Hepatocyte (in vitro differentiated cells): ENCODE results near the gene MPP1. TPM values are rescaled to one million over a fixed set of nuclear protein-coding genes. Genes with fewer than 3 reads are reported as not detected.

ENCODE experiments used
- DNase-seq: peaks from one replicate; pipeline ENCODE4 v3.0.0-alpha.2; 2016; ENCODE audit warnings: low spot score
- H2AFZ ChIP-seq: fragments of 200-600 bp; sonication (generic); 2 replicates; pipeline ENCODE4 v1.6.0; 2016; ENCODE audit warnings: antibody characterized with exemption, mild to moderate bottlenecking
- H3K27ac ChIP-seq: fragments of 200-600 bp; sonication (generic); 2 replicates; pipeline ENCODE4 v1.5.1; 2016; ENCODE audit warnings: mild to moderate bottlenecking
- H3K27me3 ChIP-seq: fragments of 200-600 bp; sonication (generic); 2 replicates; pipeline ENCODE4 v1.6.1; 2016
- H3K36me3 ChIP-seq: fragments of 200-600 bp; sonication (generic); replicated peaks from 2 replicates; pipeline ENCODE4 v1.5.1; 2016; ENCODE audit warnings: low read depth; ENCODE audit not compliant: insufficient read depth
- H3K4me1 ChIP-seq: fragments of 200-600 bp; sonication (generic); 2 replicates; pipeline ENCODE4 v1.5.1; 2016; ENCODE audit warnings: mild to moderate bottlenecking, moderate library complexity; ENCODE audit not compliant: insufficient read depth
- H3K4me2 ChIP-seq: fragments of 200-600 bp; sonication (generic); 2 replicates; pipeline ENCODE4 v1.6.0; 2016
- H3K4me3 ChIP-seq: fragments of 200-600 bp; sonication (generic); 2 replicates; pipeline ENCODE4 v1.5.1; 2016; ENCODE audit warnings: mild to moderate bottlenecking
- H3K79me2 ChIP-seq: fragments of 200-600 bp; sonication (generic); 2 replicates; pipeline ENCODE4 v1.6.0; 2017; ENCODE audit warnings: mild to moderate bottlenecking
- H3K9me2 ChIP-seq: fragments of 200-600 bp; sonication (generic); replicated peaks from 2 replicates; pipeline ENCODE4 v1.6.0; 2017; ENCODE audit warnings: mild to moderate bottlenecking; ENCODE audit not compliant: insufficient read depth
- H3K9me3 ChIP-seq: fragments of 200-600 bp; sonication (generic); 2 replicates; pipeline ENCODE4 v1.5.1; 2016; ENCODE audit warnings: low read depth, mild to moderate bottlenecking
- H4K20me1 ChIP-seq: fragments of 200-600 bp; sonication (generic); 2 replicates; pipeline ENCODE4 v1.6.0; 2016; ENCODE audit warnings: mild to moderate bottlenecking; ENCODE audit not compliant: insufficient read depth, poor library complexity, severe bottlenecking
- EZH2 ChIP-seq: fragments of 200-600 bp; sonication (generic); IDR thresholded peaks from 2 replicates; pipeline ENCODE4 v1.6.1; 2016; ENCODE audit warnings: antibody characterized with exemption, mild to moderate bottlenecking, borderline replicate concordance
- EZH2phosphoT487 ChIP-seq: fragments of 200-600 bp; sonication (generic); IDR thresholded peaks from one replicate; pipeline ENCODE4 v1.6.1; 2018; ENCODE audit warnings: antibody characterized with exemption, mild to moderate bottlenecking, low read depth, moderate library complexity; ENCODE audit not compliant: unreplicated experiment, severe bottlenecking
- WGBS: methylation state at CpG from one replicate; pipeline ENCODE4 v1.1.6; 2016; ENCODE audit warnings: low lambda C conversion rate; ENCODE audit errors: missing lambda C conversion rate; 5-methylcytosine and 5-hydroxymethylcytosine counted together
- polyA plus RNA-seq: library from polyadenylated mRNA; unstranded; fragments of >200 nt; fragmentation: Nextera tagmentation; extraction: Ambion mirVana; gene quantifications from 2 replicates; pipeline ENCODE4 v1.2.1, GENCODE V29; 2016
- total RNA-seq: library from RNA; depleted of rRNA; stranded (reverse); fragments of >200 nt; gene quantifications from 2 replicates; pipeline ENCODE4 v1.2.3, GENCODE V29; 2014
- TF ChIP-seq, protein P1 (sequence below): fragments of 200-600 bp; sonication (generic); IDR thresholded peaks from 2 replicates; pipeline ENCODE4 v1.5.1; 2016; ENCODE audit warnings: antibody characterized with exemption, mild to moderate bottlenecking; ENCODE audit not compliant: poor library complexity

The MPP1 gene
- total and polyA plus RNA-seq, 2 experiments from 2014 or later: 11.4 to 20.4 TPM

DNA sequence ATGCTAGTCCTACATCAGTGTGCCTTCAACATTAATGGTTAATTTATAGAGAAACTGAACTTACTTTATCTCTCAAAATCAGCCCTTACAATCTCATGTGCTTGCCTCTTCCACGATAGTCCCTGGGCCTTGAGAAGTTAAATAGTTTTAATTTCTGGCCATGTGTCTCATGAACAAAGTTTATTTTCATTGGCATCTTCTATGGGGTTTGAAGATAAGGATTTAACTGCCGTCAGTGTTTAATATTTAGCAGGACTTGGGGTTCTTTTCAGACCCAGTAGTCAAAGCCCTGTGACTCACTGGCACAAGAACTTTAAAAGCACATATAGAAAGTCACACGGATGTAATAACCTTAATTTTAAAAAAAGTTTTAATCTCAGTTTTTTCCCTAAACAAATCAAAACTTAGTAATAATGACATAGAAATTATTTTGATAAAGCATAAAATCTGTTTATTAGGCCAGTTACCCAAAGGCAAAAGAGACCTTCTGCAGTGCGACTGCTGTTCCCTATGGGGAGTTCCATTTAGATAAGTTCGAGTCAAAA lies 10.1 kb upstream of the MPP1 start:
- 61% methylated on average over 5 of the region's 5 CpGs for WGBS
- DNase-seq: no peak
- no peaks in the 10 kb centered on the region for H3K79me2 ChIP-seq
- no peaks in the 10 kb centered on the region for H3K4me1 ChIP-seq
- no peaks in the 10 kb centered on the region for H3K9me2 ChIP-seq
- TF ChIP-seq, protein P1, sequence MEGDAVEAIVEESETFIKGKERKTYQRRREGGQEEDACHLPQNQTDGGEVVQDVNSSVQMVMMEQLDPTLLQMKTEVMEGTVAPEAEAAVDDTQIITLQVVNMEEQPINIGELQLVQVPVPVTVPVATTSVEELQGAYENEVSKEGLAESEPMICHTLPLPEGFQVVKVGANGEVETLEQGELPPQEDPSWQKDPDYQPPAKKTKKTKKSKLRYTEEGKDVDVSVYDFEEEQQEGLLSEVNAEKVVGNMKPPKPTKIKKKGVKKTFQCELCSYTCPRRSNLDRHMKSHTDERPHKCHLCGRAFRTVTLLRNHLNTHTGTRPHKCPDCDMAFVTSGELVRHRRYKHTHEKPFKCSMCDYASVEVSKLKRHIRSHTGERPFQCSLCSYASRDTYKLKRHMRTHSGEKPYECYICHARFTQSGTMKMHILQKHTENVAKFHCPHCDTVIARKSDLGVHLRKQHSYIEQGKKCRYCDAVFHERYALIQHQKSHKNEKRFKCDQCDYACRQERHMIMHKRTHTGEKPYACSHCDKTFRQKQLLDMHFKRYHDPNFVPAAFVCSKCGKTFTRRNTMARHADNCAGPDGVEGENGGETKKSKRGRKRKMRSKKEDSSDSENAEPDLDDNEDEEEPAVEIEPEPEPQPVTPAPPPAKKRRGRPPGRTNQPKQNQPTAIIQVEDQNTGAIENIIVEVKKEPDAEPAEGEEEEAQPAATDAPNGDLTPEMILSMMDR: no peak
- TF ChIP-seq EZH2phosphoT487: no peak
- no peak overlapping the region for H2AFZ ChIP-seq
- H3K36me3 ChIP-seq: no peaks in the 10 kb centered on the region
- no peak overlapping the region for H3K4me2 ChIP-seq
- no peaks in the 10 kb centered on the region for H4K20me1 ChIP-seq
- H3K27ac ChIP-seq: no peak overlapping the region
- H3K4me3 ChIP-seq: no peak overlapping the region
- H3K9me3 ChIP-seq: no peaks in the 10 kb centered on the region
- no peaks in the 10 kb centered on the region for H3K27me3 ChIP-seq

DNA sequence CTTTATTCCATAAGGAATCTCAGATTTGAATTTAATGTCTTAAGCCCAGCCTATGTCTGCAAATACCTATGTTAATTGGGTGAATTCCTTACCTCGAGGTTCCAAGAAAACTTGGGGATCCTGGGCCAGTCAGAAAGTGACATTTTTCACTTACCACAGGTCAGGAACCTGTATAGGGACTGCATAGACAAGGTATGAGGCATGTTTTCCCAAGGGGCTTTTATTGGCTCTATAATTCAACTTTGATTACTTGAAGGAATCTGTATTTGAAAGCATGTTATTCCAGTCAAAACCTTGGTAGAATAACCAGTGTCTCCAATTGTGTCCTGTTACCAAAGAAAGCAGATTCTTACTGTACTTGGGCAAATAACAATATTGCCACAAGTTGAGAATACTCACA lies 8.5 kb upstream of the MPP1 start:
- Histone ChIP-seq H2AFZ (no peak overlapping the region), H3K9me3 (no peaks in the 10 kb centered on the region), H3K79me2 (no peaks in the 10 kb centered on the region), H3K36me3 (no peaks in the 10 kb centered on the region), H3K4me1 (no peaks in the 10 kb centered on the region), H4K20me1 (no peaks in the 10 kb centered on the region), H3K27ac (no peak overlapping the region), H3K9me2 (no peaks in the 10 kb centered on the region), H3K4me2 (no peak overlapping the region), H3K4me3 (no peak overlapping the region), H3K27me3 (no peaks in the 10 kb centered on the region)
- no peak for DNase-seq
- TF ChIP-seq EZH2 (no peak), EZH2phosphoT487 (no peak)
- TF ChIP-seq, protein P1: no peak
- WGBS: 13% methylated on average over 1 of the region's 1 CpG

DNA sequence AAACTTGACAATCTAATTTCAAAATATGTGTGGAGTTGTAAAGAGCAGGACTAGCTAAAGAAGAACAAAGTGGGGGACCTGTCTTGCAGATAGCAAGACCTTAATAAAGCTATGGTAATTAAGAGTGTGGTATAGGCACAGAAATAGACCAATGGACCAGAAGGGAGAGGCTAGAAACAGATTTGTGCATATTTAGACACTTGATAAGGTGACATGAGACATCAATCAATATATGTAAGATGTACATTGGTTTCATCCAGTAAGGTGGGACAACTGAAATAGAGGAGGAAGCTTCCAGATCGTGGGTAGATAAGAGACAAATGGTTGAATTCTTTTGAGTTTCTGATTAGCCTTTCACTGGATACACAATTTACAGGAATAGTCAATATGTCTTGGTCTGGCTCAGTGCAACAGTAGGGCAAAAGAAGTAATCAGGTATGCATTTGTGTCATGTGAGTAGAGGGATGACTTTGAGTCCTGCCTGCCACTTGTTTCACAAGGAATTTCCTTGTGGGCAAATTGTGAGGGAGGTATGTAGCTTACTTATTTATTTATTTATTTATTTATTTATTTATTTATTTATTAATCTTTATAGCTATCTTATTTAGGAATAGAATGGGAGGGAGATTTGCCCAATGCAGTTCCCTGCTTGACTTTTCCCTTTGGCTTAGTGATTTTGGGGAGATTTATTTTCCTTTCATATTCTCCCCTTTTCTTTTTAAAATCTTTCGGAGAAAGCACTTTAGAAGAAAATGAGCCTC lies 7.2 kb upstream of the MPP1 start:
- Histone ChIP-seq H3K9me3 (no peaks in the 10 kb centered on the region), H3K36me3 (no peaks in the 10 kb centered on the region), H3K4me3 (no peak overlapping the region), H4K20me1 (no peaks in the 10 kb centered on the region), H3K27me3 (no peaks in the 10 kb centered on the region), H3K9me2 (no peaks in the 10 kb centered on the region), H3K27ac (no peak overlapping the region), H2AFZ (no peak overlapping the region), H3K79me2 (no peaks in the 10 kb centered on the region), H3K4me2 (no peak overlapping the region), H3K4me1 (no peaks in the 10 kb centered on the region)
- DNase-seq: no peak
- TF ChIP-seq, protein P1: no peak
- no peak for TF ChIP-seq EZH2phosphoT487
- no peak for TF ChIP-seq EZH2
- 58% methylated on average over 2 of the region's 2 CpGs for WGBS
